ENCODE measurements around the gene PHF21B.
"Not testable (repeated sequence)": the region's sequence is repeated elsewhere in the genome, so short reads cannot be mapped to it uniquely, and the experiment has no call there.

The PHF21B gene

GRCh38 chr22:45009606-45010531, at the start of gene PHF21B:
TSS of gene PHF21B (minus strand) at chr22:45010005. CDS start at chr22:45009549, 456 bp downstream.
- peak; percentile 38 for DNase-seq

GRCh38 chr22:45059296-45059695, 49.5 kb upstream of the PHF21B start:
- DNase-seq: no peak

GRCh38 chr22:45058622-45058912, 48.8 kb upstream of the PHF21B start:
- DNase-seq: no peak

- no peak for DNase-seq
Measured at GRCh38 chr22:45055936-45056335, 46.1 kb upstream of the PHF21B start.

- DNase-seq: no peak
Measured at GRCh38 chr22:45053571-45053970, 43.8 kb upstream of the PHF21B start.

GRCh38 chr22:45053094-45053493, 43.3 kb upstream of the PHF21B start:
- no peak for DNase-seq

GRCh38 chr22:45052665-45053064, 42.9 kb upstream of the PHF21B start:
- not testable (repeated sequence) for DNase-seq

GRCh38 chr22:45051946-45052345, 42.1 kb upstream of the PHF21B start:
- no peak for DNase-seq

- no peak for DNase-seq
Measured at GRCh38 chr22:45051419-45051818, 41.6 kb upstream of the PHF21B start.

- DNase-seq: no peak
Measured at GRCh38 chr22:45047260-45047659, 37.5 kb upstream of the PHF21B start.

GRCh38 chr22:45045208-45045607, 35.4 kb upstream of the PHF21B start:
- no peak for DNase-seq

GRCh38 chr22:45042263-45042662, 32.5 kb upstream of the PHF21B start:
- no peak for DNase-seq

GRCh38 chr22:45039133-45039532, 29.3 kb upstream of the PHF21B start:
- no peak for DNase-seq

GRCh38 chr22:45036154-45036553, 26.3 kb upstream of the PHF21B start:
- no peak for DNase-seq

- no peak for DNase-seq
Measured at GRCh38 chr22:45034821-45035220, 25.0 kb upstream of the PHF21B start.

- DNase-seq: no peak
Measured at GRCh38 chr22:45034156-45034555, 24.4 kb upstream of the PHF21B start.

GRCh38 chr22:45033136-45033535, 23.3 kb upstream of the PHF21B start:
- DNase-seq: no peak

GRCh38 chr22:45031629-45032403, 22.0 kb upstream of the PHF21B start:
- DNase-seq: no peak

- no peak for DNase-seq
Measured at GRCh38 chr22:45029501-45029900, 19.7 kb upstream of the PHF21B start.

GRCh38 chr22:45026511-45026910, 16.7 kb upstream of the PHF21B start:
- no peak for DNase-seq

- no peak for DNase-seq
Measured at GRCh38 chr22:45023431-45023830, 13.6 kb upstream of the PHF21B start.

- DNase-seq: no peak
Measured at GRCh38 chr22:45019861-45020655, 10.3 kb upstream of the PHF21B start.

GRCh38 chr22:45014654-45015053, 4.8 kb upstream of the PHF21B start:
- no peak for DNase-seq
